Hematopoietic multipotent progenitor cell treated with erythropoietin and hydrocortisone succinate and interleukin-3 and kit ligand, for 8 days (in vitro differentiated cells): ENCODE data around the gene STRADB.
A peak's percentile ranks its signal among the peaks of the same experiment; 100 is the strongest.
"Not testable (repeated sequence)": the region's sequence is repeated elsewhere in the genome, so short reads cannot be mapped to it uniquely, and the experiment has no call there.

Experiments
- DNase-seq: peaks from one replicate; pipeline ENCODE4 v3.0.0-alpha.2; 2015

The STRADB gene

GRCh38 chr2:201470821-201471731, 19.5 kb downstream of the STRADB start:
- no peak for DNase-seq

GRCh38 chr2:201471732-201472393, 20.3 kb downstream of the STRADB start:
- peak; percentile 21 for DNase-seq

- DNase-seq: no peak
These were observed 20.9 kb downstream of the STRADB start for GRCh38 chr2:201472411-201472810.

- no peak for DNase-seq
These were observed 31.0 kb downstream of the STRADB start for GRCh38 chr2:201482543-201482942.

- DNase-seq: no peak
These were observed 31.8 kb downstream of the STRADB start for GRCh38 chr2:201483342-201483741.

- DNase-seq: not testable (repeated sequence)
These were observed 32.2 kb downstream of the STRADB start for GRCh38 chr2:201483758-201484157.

GRCh38 chr2:201484805-201485204, 33.3 kb downstream of the STRADB start:
- DNase-seq: no peak

GRCh38 chr2:201490291-201490690, 38.8 kb downstream of the STRADB start:
- no peak for DNase-seq

- no peak for DNase-seq
These were observed 45.2 kb downstream of the STRADB start for GRCh38 chr2:201496785-201497184.

- DNase-seq: no peak
These were observed 49.0 kb downstream of the STRADB start for GRCh38 chr2:201500534-201500933.

GRCh38 chr2:201502713-201503112, 51.2 kb downstream of the STRADB start:
- DNase-seq: no peak

- DNase-seq: no peak
These were observed 56.2 kb downstream of the STRADB start for GRCh38 chr2:201507725-201508124.

- no peak for DNase-seq
These were observed 61.7 kb downstream of the STRADB start for GRCh38 chr2:201513271-201513670.

- DNase-seq: no peak
These were observed 64.2 kb downstream of the STRADB start for GRCh38 chr2:201515573-201516246.

- no peak for DNase-seq
These were observed 65.6 kb downstream of the STRADB start for GRCh38 chr2:201517094-201517493.

GRCh38 chr2:201520201-201520600, 68.7 kb downstream of the STRADB start:
- no peak for DNase-seq

GRCh38 chr2:201522965-201523364, 71.4 kb downstream of the STRADB start:
- DNase-seq: no peak

GRCh38 chr2:201523506-201523905, 72.0 kb downstream of the STRADB start:
- no peak for DNase-seq
